Measurements from ENCODE around the gene MTMR1.

MTMR1 gene

GRCh38 chrX:150730719-150731118 lies 37.5 kb downstream of the MTMR1 start:
- Histone ChIP-seq H3F3A (ENCODE audit: insufficient read depth, low read length) (no peaks in the 10 kb centered on the region), H3K27ac (ENCODE audit: low read length) (no peak overlapping the region), H3K9me2 (replicated peaks; ENCODE audit: insufficient read depth, low read length) (no peaks in the 10 kb centered on the region), H3K36me3 (replicated peaks; ENCODE audit: insufficient read depth, low read length) (peaks cover 6% of the 10 kb centered on the region), H3K9me3 (replicated peaks; ENCODE audit: insufficient read depth, low read length) (no peaks in the 10 kb centered on the region), H3K4me2 (ENCODE audit: low read depth, low read length) (no peak overlapping the region), H3K27me3 (replicated peaks; ENCODE audit: insufficient read depth, low read length) (no peaks in the 10 kb centered on the region), H3K4me3 (ENCODE audit: low read length) (no peak overlapping the region), H2AFZ (ENCODE audit: low read length) (no peak overlapping the region), H3K4me1 (ENCODE audit: low read length) (no peaks in the 10 kb centered on the region), H3K79me2 (ENCODE audit: low read length) (peaks cover 6% of the 10 kb centered on the region), H3K9ac (ENCODE audit: low read length) (no peak overlapping the region), H4K20me1 (ENCODE audit: insufficient read depth, low read length) (no peaks in the 10 kb centered on the region)
- TF ChIP-seq, protein P1, sequence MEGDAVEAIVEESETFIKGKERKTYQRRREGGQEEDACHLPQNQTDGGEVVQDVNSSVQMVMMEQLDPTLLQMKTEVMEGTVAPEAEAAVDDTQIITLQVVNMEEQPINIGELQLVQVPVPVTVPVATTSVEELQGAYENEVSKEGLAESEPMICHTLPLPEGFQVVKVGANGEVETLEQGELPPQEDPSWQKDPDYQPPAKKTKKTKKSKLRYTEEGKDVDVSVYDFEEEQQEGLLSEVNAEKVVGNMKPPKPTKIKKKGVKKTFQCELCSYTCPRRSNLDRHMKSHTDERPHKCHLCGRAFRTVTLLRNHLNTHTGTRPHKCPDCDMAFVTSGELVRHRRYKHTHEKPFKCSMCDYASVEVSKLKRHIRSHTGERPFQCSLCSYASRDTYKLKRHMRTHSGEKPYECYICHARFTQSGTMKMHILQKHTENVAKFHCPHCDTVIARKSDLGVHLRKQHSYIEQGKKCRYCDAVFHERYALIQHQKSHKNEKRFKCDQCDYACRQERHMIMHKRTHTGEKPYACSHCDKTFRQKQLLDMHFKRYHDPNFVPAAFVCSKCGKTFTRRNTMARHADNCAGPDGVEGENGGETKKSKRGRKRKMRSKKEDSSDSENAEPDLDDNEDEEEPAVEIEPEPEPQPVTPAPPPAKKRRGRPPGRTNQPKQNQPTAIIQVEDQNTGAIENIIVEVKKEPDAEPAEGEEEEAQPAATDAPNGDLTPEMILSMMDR (IDR thresholded peaks at IDR 0.05; ENCODE audit: low read length) = no peak
- TF ChIP-seq EZH2phosphoT487 (IDR thresholded peaks at IDR 0.05; ENCODE audit: low read length) (no peak), EZH2 (optimal IDR thresholded peaks at IDR 0.05; ENCODE audit: low read depth, low read length) (no peak)
- DNase-seq = no peak

DNA sequence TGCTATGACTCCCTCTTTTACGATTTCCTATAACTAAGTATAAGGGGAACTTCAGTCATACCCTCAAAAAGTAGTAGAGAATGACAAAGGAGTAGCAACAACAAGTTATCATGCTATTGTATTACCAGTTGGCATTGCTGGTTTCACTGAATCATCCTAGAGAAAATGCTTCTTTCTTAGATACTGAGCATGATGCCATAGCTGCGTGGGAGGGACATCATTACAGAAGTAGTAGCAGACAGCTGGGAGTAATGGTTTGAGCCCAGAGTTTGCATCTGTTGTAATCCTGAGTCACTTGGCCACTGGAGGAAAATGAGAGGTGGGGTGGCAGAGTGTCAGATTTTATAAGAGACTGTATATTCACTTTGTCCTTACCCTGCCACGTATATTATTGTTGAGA lies 38.6 kb downstream of the MTMR1 start:
- Histone ChIP-seq H3K27ac (ENCODE audit: low read length) (no peak overlapping the region), H3K27me3 (replicated peaks; ENCODE audit: insufficient read depth, low read length) (no peaks in the 10 kb centered on the region), H3K9ac (ENCODE audit: low read length) (no peak overlapping the region), H3K36me3 (replicated peaks; ENCODE audit: insufficient read depth, low read length) (peaks cover 6% of the 10 kb centered on the region), H3K4me2 (ENCODE audit: low read depth, low read length) (no peak overlapping the region), H3K79me2 (ENCODE audit: low read length) (no peaks in the 10 kb centered on the region), H3K9me3 (replicated peaks; ENCODE audit: insufficient read depth, low read length) (no peaks in the 10 kb centered on the region), H2AFZ (ENCODE audit: low read length) (no peak overlapping the region), H3K4me1 (ENCODE audit: low read length) (no peaks in the 10 kb centered on the region), H3K9me2 (replicated peaks; ENCODE audit: insufficient read depth, low read length) (no peaks in the 10 kb centered on the region), H3F3A (ENCODE audit: insufficient read depth, low read length) (no peaks in the 10 kb centered on the region), H4K20me1 (ENCODE audit: insufficient read depth, low read length) (no peaks in the 10 kb centered on the region), H3K4me3 (ENCODE audit: low read length) (no peak overlapping the region)
- no peak for TF ChIP-seq EZH2phosphoT487 (IDR thresholded peaks at IDR 0.05; ENCODE audit: low read length)
- TF ChIP-seq, protein P1 (IDR thresholded peaks at IDR 0.05; ENCODE audit: low read length) = no peak
- no peak for TF ChIP-seq EZH2 (optimal IDR thresholded peaks at IDR 0.05; ENCODE audit: low read depth, low read length)
- no peak for DNase-seq

DNA sequence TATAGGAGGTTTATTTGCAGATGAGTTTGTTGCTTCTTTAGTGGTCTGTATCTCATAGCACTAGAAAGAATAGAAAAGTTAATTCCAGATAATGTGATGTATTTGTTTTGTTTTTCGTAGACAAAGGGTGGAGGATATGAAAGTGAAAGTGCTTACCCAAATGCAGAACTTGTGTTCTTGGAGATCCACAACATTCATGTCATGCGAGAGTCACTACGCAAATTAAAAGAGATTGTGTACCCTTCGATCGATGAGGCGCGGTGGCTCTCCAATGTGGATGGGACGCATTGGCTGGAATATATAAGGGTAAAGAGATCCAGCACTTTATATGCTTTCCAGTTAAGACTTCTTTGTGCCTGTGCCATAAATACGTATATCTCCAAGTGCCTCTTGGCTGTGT lies 43.3 kb downstream of the MTMR1 start:
- no peak overlapping the region for H3K4me2 ChIP-seq (ENCODE audit: low read depth, low read length)
- TF ChIP-seq EZH2 (optimal IDR thresholded peaks at IDR 0.05; ENCODE audit: low read depth, low read length) = no peak
- TF ChIP-seq, protein P1 (IDR thresholded peaks at IDR 0.05; ENCODE audit: low read length) = no peak
- TF ChIP-seq EZH2phosphoT487 (IDR thresholded peaks at IDR 0.05; ENCODE audit: low read length) = no peak
- H3K27me3 ChIP-seq (replicated peaks; ENCODE audit: insufficient read depth, low read length) = no peaks in the 10 kb centered on the region
- no peak overlapping the region for H3K4me3 ChIP-seq (ENCODE audit: low read length)
- H3K4me1 ChIP-seq (ENCODE audit: low read length) = no peaks in the 10 kb centered on the region
- H2AFZ ChIP-seq (ENCODE audit: low read length) = no peak overlapping the region
- no peak overlapping the region for H3K27ac ChIP-seq (ENCODE audit: low read length)
- no peaks in the 10 kb centered on the region for H3K9me3 ChIP-seq (replicated peaks; ENCODE audit: insufficient read depth, low read length)
- H3K9ac ChIP-seq (ENCODE audit: low read length) = no peak overlapping the region
- no peaks in the 10 kb centered on the region for H3K9me2 ChIP-seq (replicated peaks; ENCODE audit: insufficient read depth, low read length)
- no peaks in the 10 kb centered on the region for H3K36me3 ChIP-seq (replicated peaks; ENCODE audit: insufficient read depth, low read length)
- H4K20me1 ChIP-seq (ENCODE audit: insufficient read depth, low read length) = no peaks in the 10 kb centered on the region
- no peak for DNase-seq
- H3F3A ChIP-seq (ENCODE audit: insufficient read depth, low read length) = no peaks in the 10 kb centered on the region
- no peaks in the 10 kb centered on the region for H3K79me2 ChIP-seq (ENCODE audit: low read length)
